ENCODE measurements around the gene BBS9. TPM values are rescaled to one million over a fixed set of nuclear protein-coding genes. Genes with fewer than 3 reads are reported as not detected.
A peak's percentile ranks its signal among the peaks of the same experiment; 100 is the strongest.

The BBS9 gene
- total and polyA plus RNA-seq, 2 donors (not counting 3 experiments of a cell fraction or from before 2014, with no cell fraction given) = 5.7 to 17.4 TPM

DNA sequence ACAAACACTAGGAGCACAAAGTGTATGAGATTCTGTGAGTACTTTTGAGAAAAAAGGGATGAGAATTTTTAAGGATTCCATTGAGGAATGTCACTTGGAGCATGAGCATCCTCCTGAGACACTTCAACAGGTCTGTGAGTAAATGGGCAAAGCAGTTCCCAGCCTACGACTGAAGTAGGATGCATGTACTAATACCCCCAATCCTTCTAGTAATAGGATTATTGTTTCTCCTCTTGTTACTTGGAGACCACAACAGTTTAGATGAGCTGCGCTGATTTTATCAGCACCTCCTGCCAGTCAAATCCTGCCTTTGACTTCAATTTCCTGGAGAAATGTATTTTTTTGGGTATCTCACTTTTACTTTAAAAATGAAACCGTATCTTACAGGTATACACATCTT is 820 bp downstream of the BBS9 start:
- POLR2A ChIA-PET = no interaction called here
- dilution Hi-C loops (cut with MboI; ENCODE audit: extremely low pct_ligation_motif_present, low sequenced_read_pairs) (no loop called here), intact Hi-C loops (cut with micrococcal nuclease) (loop anchor here (2.0 kb wide), 1 partner anchor 595 kb away; no protein-coding TSS in a partner anchor)
- H3K4me1 ChIP-seq (ENCODE audit: control insufficient read depth, extremely low read depth, insufficient read depth, low read length) = peaks cover 8% of the 10 kb centered on the region
- FAIRE-seq (no peak), DNase-seq (ENCODE audit: low read depth, low spot score) (peak; percentile 9)
- H3K79me2 ChIP-seq (ENCODE audit: control insufficient read depth, insufficient read depth, low read length) = no peaks in the 10 kb centered on the region
- TF ChIP-seq, protein P1, sequence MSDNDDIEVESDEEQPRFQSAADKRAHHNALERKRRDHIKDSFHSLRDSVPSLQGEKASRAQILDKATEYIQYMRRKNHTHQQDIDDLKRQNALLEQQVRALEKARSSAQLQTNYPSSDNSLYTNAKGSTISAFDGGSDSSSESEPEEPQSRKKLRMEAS (IDR thresholded peaks at IDR 0.05; ENCODE audit: insufficient read depth, insufficient read length) = no peak
- TF ChIP-seq JUN (IDR thresholded peaks at IDR 0.05; ENCODE audit: borderline replicate concordance, insufficient read depth, insufficient read length, low read depth) = no peak
- TF ChIP-seq MYC (IDR thresholded peaks at IDR 0.05; ENCODE audit: low read depth, low read length) = no peak
- no peak for TF ChIP-seq EZH2 (IDR thresholded peaks at IDR 0.05; ENCODE audit: borderline replicate concordance, low read depth, low read length, severe bottlenecking)
- TF ChIP-seq GATA2 (IDR thresholded peaks at IDR 0.05; ENCODE audit: insufficient read depth, insufficient read length, low read depth, low read length) = no peak
- no peaks in the 10 kb centered on the region for H3K9me3 ChIP-seq (replicated peaks; ENCODE audit: control insufficient read depth, insufficient read depth, low read length)
- CTCF ChIA-PET = interaction anchor here (0.8 to 1.0 kb wide), 2 partner anchors 20 to 22 kb away, joined by 3 to 4 read pairs; no protein-coding TSS in a partner anchor
- no peaks in the 10 kb centered on the region for H3K9me1 ChIP-seq (replicated peaks; ENCODE audit: control insufficient read depth, extremely low read depth, insufficient read depth, low read length)
- H4K20me1 ChIP-seq (replicated peaks; ENCODE audit: control insufficient read depth, extremely low read depth, insufficient read depth, low read length) = no peaks in the 10 kb centered on the region
- H3K4me2 ChIP-seq (ENCODE audit: insufficient read depth, low read length) = peak overlapping the region; percentile 89
- H3K9ac ChIP-seq (replicated peaks; ENCODE audit: extremely low read depth, insufficient read depth, low read length) = no peak overlapping the region
- H3K27me3 ChIP-seq (ENCODE audit: control insufficient read depth in 2 of 2, insufficient read depth in 2 of 2, low read length in 2 of 2) = no peaks in the 10 kb centered on the region
- H3K4me3 ChIP-seq (replicated peaks in 1 of 3; ENCODE audit: insufficient read depth in 1 of 3, low read depth in 1 of 3, low read length in 3 of 3) = peak overlapping the region; percentile 48 to 85 (median 71)
- peak overlapping the region; percentile 1 for H2AFZ ChIP-seq (ENCODE audit: low read depth, low read length)
- BruUV-seq (replicated peaks) = TSS peak; percentile 23
- H3K36me3 ChIP-seq (ENCODE audit: control insufficient read depth in 2 of 2, extremely low read depth in 1 of 2, insufficient read depth in 2 of 2, low read length in 2 of 2) = no peaks in the 10 kb centered on the region
- H3K27ac ChIP-seq (ENCODE audit: insufficient read depth, low read depth, low read length) = no peak overlapping the region

DNA sequence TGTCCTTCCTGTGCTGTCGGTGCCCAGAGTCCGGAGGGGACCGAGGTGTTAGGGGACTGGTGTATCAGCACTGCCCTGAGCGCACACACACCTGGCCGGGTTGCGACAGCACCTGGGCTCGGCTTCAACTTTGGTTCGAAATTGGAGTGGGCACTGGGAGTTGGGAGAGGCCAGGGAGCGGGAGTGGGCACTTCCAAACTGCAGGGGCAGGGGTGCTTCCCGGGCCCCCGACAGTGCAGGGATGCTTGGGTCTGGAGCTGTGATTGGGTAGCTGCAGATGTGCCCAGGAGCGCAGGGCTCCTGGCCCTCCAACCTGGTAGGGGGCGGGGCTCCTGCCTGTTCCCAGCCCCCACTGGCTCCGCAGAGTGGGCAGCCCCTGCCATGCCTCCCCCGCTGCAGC is 7.7 kb downstream of the BBS9 start:
- dilution Hi-C loops (cut with MboI; ENCODE audit: extremely low pct_ligation_motif_present, low sequenced_read_pairs) = no loop called here
- H4K20me1 ChIP-seq (replicated peaks; ENCODE audit: control insufficient read depth, extremely low read depth, insufficient read depth, low read length) = no peaks in the 10 kb centered on the region
- no peak overlapping the region for H2AFZ ChIP-seq (ENCODE audit: low read depth, low read length)
- DNase-seq (ENCODE audit: low read depth, low spot score) = no peak
- BruUV-seq (replicated peaks) = no TSS peak
- no peak overlapping the region for H3K27ac ChIP-seq (ENCODE audit: insufficient read depth, low read depth, low read length)
- H3K79me2 ChIP-seq (ENCODE audit: control insufficient read depth, insufficient read depth, low read length) = no peaks in the 10 kb centered on the region
- ChIA-PET POLR2A (no interaction called here), CTCF (no interaction called here)
- H3K4me2 ChIP-seq (ENCODE audit: insufficient read depth, low read length) = no peak overlapping the region
- no peaks in the 10 kb centered on the region for H3K36me3 ChIP-seq (ENCODE audit: control insufficient read depth in 2 of 2, extremely low read depth in 1 of 2, insufficient read depth in 2 of 2, low read length in 2 of 2)
- TF ChIP-seq GATA2 (IDR thresholded peaks at IDR 0.05; ENCODE audit: insufficient read depth, insufficient read length, low read depth, low read length) = no peak
- no peak for TF ChIP-seq POLR2AphosphoS5 (IDR thresholded peaks at IDR 0.05; ENCODE audit: insufficient read depth, low read depth, low read length)
- TF ChIP-seq EZH2 (IDR thresholded peaks at IDR 0.05; ENCODE audit: borderline replicate concordance, low read depth, low read length, severe bottlenecking) = no peak
- TF ChIP-seq, protein P2, sequence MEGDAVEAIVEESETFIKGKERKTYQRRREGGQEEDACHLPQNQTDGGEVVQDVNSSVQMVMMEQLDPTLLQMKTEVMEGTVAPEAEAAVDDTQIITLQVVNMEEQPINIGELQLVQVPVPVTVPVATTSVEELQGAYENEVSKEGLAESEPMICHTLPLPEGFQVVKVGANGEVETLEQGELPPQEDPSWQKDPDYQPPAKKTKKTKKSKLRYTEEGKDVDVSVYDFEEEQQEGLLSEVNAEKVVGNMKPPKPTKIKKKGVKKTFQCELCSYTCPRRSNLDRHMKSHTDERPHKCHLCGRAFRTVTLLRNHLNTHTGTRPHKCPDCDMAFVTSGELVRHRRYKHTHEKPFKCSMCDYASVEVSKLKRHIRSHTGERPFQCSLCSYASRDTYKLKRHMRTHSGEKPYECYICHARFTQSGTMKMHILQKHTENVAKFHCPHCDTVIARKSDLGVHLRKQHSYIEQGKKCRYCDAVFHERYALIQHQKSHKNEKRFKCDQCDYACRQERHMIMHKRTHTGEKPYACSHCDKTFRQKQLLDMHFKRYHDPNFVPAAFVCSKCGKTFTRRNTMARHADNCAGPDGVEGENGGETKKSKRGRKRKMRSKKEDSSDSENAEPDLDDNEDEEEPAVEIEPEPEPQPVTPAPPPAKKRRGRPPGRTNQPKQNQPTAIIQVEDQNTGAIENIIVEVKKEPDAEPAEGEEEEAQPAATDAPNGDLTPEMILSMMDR (IDR thresholded peaks at IDR 0.05; ENCODE audit: extremely low read depth in 1 of 2, insufficient read depth in 1 of 2, low read depth in 1 of 2, low read length in 2 of 2) = no peak
- no peak for TF ChIP-seq JUN (IDR thresholded peaks at IDR 0.05; ENCODE audit: borderline replicate concordance, insufficient read depth, insufficient read length, low read depth)
- TF ChIP-seq, protein P1 (IDR thresholded peaks at IDR 0.05; ENCODE audit: insufficient read depth, insufficient read length) = no peak
- no peak for TF ChIP-seq FOS (IDR thresholded peaks at IDR 0.05; ENCODE audit: borderline replicate concordance, insufficient read depth, low read length)
- no peaks in the 10 kb centered on the region for H3K4me1 ChIP-seq (ENCODE audit: control insufficient read depth, extremely low read depth, insufficient read depth, low read length)
- no peaks in the 10 kb centered on the region for H3K9me3 ChIP-seq (replicated peaks; ENCODE audit: control insufficient read depth, insufficient read depth, low read length)
- H3K9me1 ChIP-seq (replicated peaks; ENCODE audit: control insufficient read depth, extremely low read depth, insufficient read depth, low read length) = no peaks in the 10 kb centered on the region
- no peaks in the 10 kb centered on the region for H3K27me3 ChIP-seq (ENCODE audit: control insufficient read depth in 2 of 2, insufficient read depth in 2 of 2, low read length in 2 of 2)
- H3K9ac ChIP-seq (replicated peaks; ENCODE audit: extremely low read depth, insufficient read depth, low read length) = no peak overlapping the region
- FAIRE-seq = no peak
- intact Hi-C loops (cut with micrococcal nuclease) = no loop called here
- no peak overlapping the region for H3K4me3 ChIP-seq (replicated peaks in 1 of 3; ENCODE audit: insufficient read depth in 1 of 3, low read depth in 1 of 3, low read length in 3 of 3)

All from endothelial cell of umbilical vein (primary cell).